ENCODE data around the gene WDR41. TPM values are rescaled to one million over a fixed set of nuclear protein-coding genes. Genes with fewer than 3 reads are reported as not detected.
"Not testable (repeated sequence)": the region's sequence is repeated elsewhere in the genome, so short reads cannot be mapped to it uniquely, and the experiment has no call there.

Gene WDR41
- total RNA-seq, 1 experiment from 2014 or later, result 107 TPM

DNA sequence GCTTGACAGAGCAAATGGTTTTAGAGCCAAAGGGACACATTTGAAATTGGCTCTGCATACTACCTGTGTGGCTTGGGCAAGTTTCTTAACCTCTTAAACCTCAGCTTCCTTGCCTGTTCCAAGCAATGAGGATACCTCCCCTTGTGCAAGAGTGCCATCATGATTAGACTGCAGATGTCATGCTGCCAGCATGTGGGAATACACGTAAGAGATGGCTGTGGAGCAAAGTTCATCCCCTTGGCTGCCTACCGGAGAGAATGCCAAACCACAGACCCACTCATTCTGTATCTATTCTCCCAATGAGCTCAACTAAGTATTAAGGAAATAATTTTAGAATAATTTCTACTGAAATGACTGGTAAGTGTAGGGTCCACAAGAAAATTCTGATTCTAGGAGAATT, 101.3 kb downstream of the WDR41 start:
- ChIA-PET CTCF (interaction anchor here (0.6 kb wide), 1 partner anchor 27 kb away, joined by 3 read pairs; no protein-coding TSS in a partner anchor), POLR2A (interaction anchor here (1.2 kb wide), 1 partner anchor 11 kb away, joined by 3 read pairs; no protein-coding TSS in a partner anchor)
- intact Hi-C loops (cut with micrococcal nuclease), result no loop called here
- no TSS peak for BruUV-seq (replicated peaks)
- no peak overlapping the region for H3K4me3 Mint-ChIP-seq (ENCODE audit: unreplicated experiment)
- no peaks in the 10 kb centered on the region for H3K27me3 Mint-ChIP-seq (ENCODE audit: insufficient read depth, unreplicated experiment)
- H3K9me3 Mint-ChIP-seq (ENCODE audit: unreplicated experiment), result no peaks in the 10 kb centered on the region
- H3K27ac Mint-ChIP-seq (ENCODE audit: low read depth, unreplicated experiment), result no peak overlapping the region
- TF ChIP-seq, protein P1, sequence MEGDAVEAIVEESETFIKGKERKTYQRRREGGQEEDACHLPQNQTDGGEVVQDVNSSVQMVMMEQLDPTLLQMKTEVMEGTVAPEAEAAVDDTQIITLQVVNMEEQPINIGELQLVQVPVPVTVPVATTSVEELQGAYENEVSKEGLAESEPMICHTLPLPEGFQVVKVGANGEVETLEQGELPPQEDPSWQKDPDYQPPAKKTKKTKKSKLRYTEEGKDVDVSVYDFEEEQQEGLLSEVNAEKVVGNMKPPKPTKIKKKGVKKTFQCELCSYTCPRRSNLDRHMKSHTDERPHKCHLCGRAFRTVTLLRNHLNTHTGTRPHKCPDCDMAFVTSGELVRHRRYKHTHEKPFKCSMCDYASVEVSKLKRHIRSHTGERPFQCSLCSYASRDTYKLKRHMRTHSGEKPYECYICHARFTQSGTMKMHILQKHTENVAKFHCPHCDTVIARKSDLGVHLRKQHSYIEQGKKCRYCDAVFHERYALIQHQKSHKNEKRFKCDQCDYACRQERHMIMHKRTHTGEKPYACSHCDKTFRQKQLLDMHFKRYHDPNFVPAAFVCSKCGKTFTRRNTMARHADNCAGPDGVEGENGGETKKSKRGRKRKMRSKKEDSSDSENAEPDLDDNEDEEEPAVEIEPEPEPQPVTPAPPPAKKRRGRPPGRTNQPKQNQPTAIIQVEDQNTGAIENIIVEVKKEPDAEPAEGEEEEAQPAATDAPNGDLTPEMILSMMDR (IDR thresholded peaks at IDR 0.05; ENCODE audit: unreplicated experiment), result no peak
- H3K4me1 Mint-ChIP-seq (ENCODE audit: insufficient read depth, unreplicated experiment), result no peaks in the 10 kb centered on the region
- no peaks in the 10 kb centered on the region for H3K36me3 Mint-ChIP-seq (ENCODE audit: insufficient read depth, unreplicated experiment)
- peak; percentile 63 for DNase-seq (ENCODE audit: unreplicated experiment)

DNA sequence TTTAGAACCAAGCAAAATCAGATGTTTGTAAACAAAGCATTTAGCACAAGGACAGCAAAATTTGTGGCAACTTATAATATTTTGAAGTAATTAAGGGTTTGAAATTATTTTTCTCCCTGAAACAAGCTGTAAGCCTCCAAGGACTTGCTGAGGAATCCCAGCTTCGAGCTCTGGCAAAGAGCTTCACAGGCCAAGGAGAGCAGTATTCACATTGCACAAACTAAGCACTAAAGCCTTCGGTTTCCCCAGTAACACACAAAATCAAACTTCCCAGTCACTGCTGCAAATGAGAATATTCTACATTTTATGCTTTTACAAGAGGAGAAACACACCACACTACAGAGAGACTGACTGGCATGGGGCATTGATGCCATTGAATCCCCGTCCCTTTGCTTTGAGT, 101.9 kb downstream of the WDR41 start:
- ChIA-PET POLR2A (interaction anchor here (0.7 to 1.2 kb wide), 2 partner anchors 11 to 245 kb away, joined by 3 read pairs; no protein-coding TSS in a partner anchor), CTCF (no interaction called here)
- Mint-ChIP-seq H3K4me3 (ENCODE audit: unreplicated experiment) (no peak overlapping the region), H3K36me3 (ENCODE audit: insufficient read depth, unreplicated experiment) (no peaks in the 10 kb centered on the region), H3K27me3 (ENCODE audit: insufficient read depth, unreplicated experiment) (no peaks in the 10 kb centered on the region), H3K4me1 (ENCODE audit: insufficient read depth, unreplicated experiment) (no peaks in the 10 kb centered on the region), H3K27ac (ENCODE audit: low read depth, unreplicated experiment) (no peak overlapping the region), H3K9me3 (ENCODE audit: unreplicated experiment) (no peaks in the 10 kb centered on the region)
- no TSS peak for BruUV-seq (replicated peaks)
- no peak for DNase-seq (ENCODE audit: unreplicated experiment)
- TF ChIP-seq, protein P1 (IDR thresholded peaks at IDR 0.05; ENCODE audit: unreplicated experiment), result no peak
- intact Hi-C loops (cut with micrococcal nuclease), result no loop called here

DNA sequence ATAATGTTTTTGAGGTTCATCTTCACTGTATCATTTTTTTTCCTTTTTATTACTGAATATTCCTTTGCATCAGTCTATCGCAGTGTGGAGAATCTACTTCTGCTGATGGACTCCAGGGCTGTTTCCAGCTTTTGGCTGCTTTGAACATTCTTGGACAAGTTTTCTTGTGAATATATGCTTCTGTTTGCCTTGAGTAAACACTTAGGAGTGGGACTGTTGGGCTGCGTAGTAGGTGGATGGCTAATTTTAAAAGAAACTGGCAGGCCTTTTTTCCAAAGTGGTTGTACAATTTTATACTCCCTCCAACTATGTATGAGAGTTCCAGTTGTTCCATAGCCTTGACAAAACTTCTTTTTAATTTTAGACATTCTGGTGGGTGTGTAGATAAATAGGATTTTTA, 102.4 kb downstream of the WDR41 start:
- Mint-ChIP-seq H3K36me3 (ENCODE audit: insufficient read depth, unreplicated experiment) (no peaks in the 10 kb centered on the region), H3K4me1 (ENCODE audit: insufficient read depth, unreplicated experiment) (no peaks in the 10 kb centered on the region), H3K27ac (ENCODE audit: low read depth, unreplicated experiment) (no peak overlapping the region), H3K9me3 (ENCODE audit: unreplicated experiment) (no peaks in the 10 kb centered on the region), H3K27me3 (ENCODE audit: insufficient read depth, unreplicated experiment) (no peaks in the 10 kb centered on the region), H3K4me3 (ENCODE audit: unreplicated experiment) (no peak overlapping the region)
- POLR2A ChIA-PET, result interaction anchor here (0.7 to 1.2 kb wide), 2 partner anchors 12 to 245 kb away, joined by 3 read pairs; no protein-coding TSS in a partner anchor
- no TSS peak for BruUV-seq (replicated peaks)
- CTCF ChIA-PET, result no interaction called here
- TF ChIP-seq, protein P1 (IDR thresholded peaks at IDR 0.05; ENCODE audit: unreplicated experiment), result no peak
- no peak for DNase-seq (ENCODE audit: unreplicated experiment)
- intact Hi-C loops (cut with micrococcal nuclease), result no loop called here

DNA sequence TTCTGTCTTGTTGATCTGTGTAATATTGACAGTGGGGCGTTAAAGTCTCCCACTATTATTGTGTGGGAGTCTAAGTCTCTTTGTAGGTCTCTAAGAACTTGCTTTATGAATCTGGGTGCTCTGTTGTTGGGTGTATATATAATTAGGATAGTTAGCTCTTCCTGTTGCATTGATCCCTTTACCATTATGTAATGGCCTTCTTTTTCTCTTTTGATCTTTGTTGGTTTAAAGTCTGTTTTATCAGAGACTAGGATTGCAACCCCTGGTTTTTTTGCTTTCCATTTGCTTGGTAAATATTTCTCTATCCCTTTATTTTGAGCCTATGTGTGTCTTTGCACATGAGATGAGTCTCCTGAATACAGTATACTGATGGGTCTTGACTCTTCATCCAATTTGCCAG, 105.8 kb downstream of the WDR41 start:
- intact Hi-C loops (cut with micrococcal nuclease); H3K4me1 Mint-ChIP-seq (ENCODE audit: insufficient read depth, unreplicated experiment); H3K27ac Mint-ChIP-seq (ENCODE audit: low read depth, unreplicated experiment); H3K27me3 Mint-ChIP-seq (ENCODE audit: insufficient read depth, unreplicated experiment); H3K9me3 Mint-ChIP-seq (ENCODE audit: unreplicated experiment); H3K36me3 Mint-ChIP-seq (ENCODE audit: insufficient read depth, unreplicated experiment); H3K4me3 Mint-ChIP-seq (ENCODE audit: unreplicated experiment); POLR2A ChIA-PET; DNase-seq (ENCODE audit: unreplicated experiment); BruUV-seq (replicated peaks): not testable (repeated sequence)
- CTCF ChIA-PET, result interaction anchor here (0.6 kb wide), 1 partner anchor 13 kb away, joined by 3 read pairs; no protein-coding TSS in a partner anchor

DNA sequence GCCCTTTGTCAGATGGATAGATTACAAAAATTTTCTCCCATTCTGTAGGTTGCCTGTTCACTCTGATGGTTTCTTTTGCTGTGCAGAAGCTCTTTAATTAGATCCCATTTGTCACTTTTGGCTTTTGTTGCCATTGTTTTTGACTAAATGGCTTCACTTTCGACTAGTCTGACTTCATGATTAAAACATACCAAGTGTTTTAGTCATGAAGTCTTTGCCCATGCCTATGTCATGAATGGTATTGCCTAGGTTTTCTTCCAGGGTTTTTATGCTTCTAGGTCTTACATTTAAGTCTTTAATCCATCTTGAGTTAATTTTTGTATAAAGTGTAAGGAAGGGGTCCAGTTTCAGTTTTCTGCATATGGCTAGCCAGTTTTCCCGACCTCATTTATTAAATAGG, 108.8 kb downstream of the WDR41 start:
- DNase-seq (ENCODE audit: unreplicated experiment); intact Hi-C loops (cut with micrococcal nuclease); H3K4me1 Mint-ChIP-seq (ENCODE audit: insufficient read depth, unreplicated experiment); H3K27ac Mint-ChIP-seq (ENCODE audit: low read depth, unreplicated experiment); H3K9me3 Mint-ChIP-seq (ENCODE audit: unreplicated experiment); H3K4me3 Mint-ChIP-seq (ENCODE audit: unreplicated experiment); H3K27me3 Mint-ChIP-seq (ENCODE audit: insufficient read depth, unreplicated experiment); BruUV-seq (replicated peaks); H3K36me3 Mint-ChIP-seq (ENCODE audit: insufficient read depth, unreplicated experiment); POLR2A ChIA-PET; CTCF ChIA-PET: not testable (repeated sequence)

Other genes with a start within 250 kb of the WDR41 start
- gene OTP, start 146.4 kb upstream of the WDR41 start, total RNA-seq (2022), result not detected in 2 replicates